ENCODE measurements around the gene MYCN.

DNA sequence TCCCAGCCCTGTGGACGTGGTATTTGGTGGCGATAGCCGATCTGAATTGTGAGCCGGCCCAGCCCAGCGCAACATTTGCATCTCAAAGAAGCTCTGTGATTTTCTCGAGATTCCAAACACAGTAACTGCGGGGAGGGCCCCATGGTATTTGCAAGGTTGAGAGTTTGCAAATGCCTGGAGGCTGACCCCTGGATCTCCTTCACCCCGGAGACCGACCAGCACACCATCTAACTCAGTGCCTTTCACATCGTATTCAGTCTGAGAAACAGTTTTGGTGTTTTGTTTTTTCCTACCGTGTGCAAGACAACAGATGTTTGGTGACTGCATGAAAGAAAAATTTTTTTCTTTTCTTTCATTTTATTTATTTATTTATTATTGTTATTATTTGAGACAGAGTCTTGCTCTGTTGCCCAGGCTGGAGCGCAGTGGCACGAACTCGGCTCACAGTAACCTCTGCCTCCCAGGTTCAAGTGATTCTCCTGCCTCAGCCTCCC, 40.3 kb downstream of the MYCN start:
- TF ChIP-seq, protein P1, sequence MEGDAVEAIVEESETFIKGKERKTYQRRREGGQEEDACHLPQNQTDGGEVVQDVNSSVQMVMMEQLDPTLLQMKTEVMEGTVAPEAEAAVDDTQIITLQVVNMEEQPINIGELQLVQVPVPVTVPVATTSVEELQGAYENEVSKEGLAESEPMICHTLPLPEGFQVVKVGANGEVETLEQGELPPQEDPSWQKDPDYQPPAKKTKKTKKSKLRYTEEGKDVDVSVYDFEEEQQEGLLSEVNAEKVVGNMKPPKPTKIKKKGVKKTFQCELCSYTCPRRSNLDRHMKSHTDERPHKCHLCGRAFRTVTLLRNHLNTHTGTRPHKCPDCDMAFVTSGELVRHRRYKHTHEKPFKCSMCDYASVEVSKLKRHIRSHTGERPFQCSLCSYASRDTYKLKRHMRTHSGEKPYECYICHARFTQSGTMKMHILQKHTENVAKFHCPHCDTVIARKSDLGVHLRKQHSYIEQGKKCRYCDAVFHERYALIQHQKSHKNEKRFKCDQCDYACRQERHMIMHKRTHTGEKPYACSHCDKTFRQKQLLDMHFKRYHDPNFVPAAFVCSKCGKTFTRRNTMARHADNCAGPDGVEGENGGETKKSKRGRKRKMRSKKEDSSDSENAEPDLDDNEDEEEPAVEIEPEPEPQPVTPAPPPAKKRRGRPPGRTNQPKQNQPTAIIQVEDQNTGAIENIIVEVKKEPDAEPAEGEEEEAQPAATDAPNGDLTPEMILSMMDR (IDR thresholded peaks at IDR 0.05), result no peak
- TF ChIP-seq POLR2A (IDR thresholded peaks at IDR 0.05), result no peak

Measured in esophagus squamous epithelium (tissue), 4 donors.